ENCODE results near the gene C17orf67. TPM values are rescaled to one million over a fixed set of nuclear protein-coding genes. Genes with fewer than 3 reads are reported as not detected.
"Not testable (repeated sequence)": the region's sequence is repeated elsewhere in the genome, so short reads cannot be mapped to it uniquely, and the experiment has no call there.

The C17orf67 gene
- total RNA-seq, 2 donors from 2014 or later, result 2.1 to 2.7 TPM

GRCh38 chr17:56782338-56782737 lies 51.4 kb downstream of the C17orf67 start:
- intact Hi-C loops (cut with DNase I), result no loop called here
- DNase-seq (ENCODE audit: low spot score), result no peak

- intact Hi-C loops (cut with DNase I), result no loop called here
- no peak for DNase-seq (ENCODE audit: low spot score)
Measured at GRCh38 chr17:56781906-56782305, 51.8 kb downstream of the C17orf67 start.

- intact Hi-C loops (cut with DNase I), result no loop called here
- DNase-seq (ENCODE audit: low spot score), result peak; percentile 93
Measured at GRCh38 chr17:56779898-56780777, 53.6 kb downstream of the C17orf67 start.

- DNase-seq (ENCODE audit: low spot score), result no peak
- intact Hi-C loops (cut with DNase I), result no loop called here
Measured at GRCh38 chr17:56779322-56779721, 54.4 kb downstream of the C17orf67 start.

GRCh38 chr17:56778898-56779297 lies 54.8 kb downstream of the C17orf67 start:
- intact Hi-C loops (cut with DNase I), result no loop called here
- no peak for DNase-seq (ENCODE audit: low spot score)

- DNase-seq (ENCODE audit: low spot score), result no peak
- intact Hi-C loops (cut with DNase I), result no loop called here
Measured at GRCh38 chr17:56777859-56778258, 55.9 kb downstream of the C17orf67 start.

- intact Hi-C loops (cut with DNase I), result no loop called here
- DNase-seq (ENCODE audit: low spot score), result no peak
Measured at GRCh38 chr17:56774650-56775049, 59.1 kb downstream of the C17orf67 start.

- intact Hi-C loops (cut with DNase I), result no loop called here
- no peak for DNase-seq (ENCODE audit: low spot score)
Measured at GRCh38 chr17:56773124-56773523, 60.6 kb downstream of the C17orf67 start.

GRCh38 chr17:56772442-56772841 lies 61.3 kb downstream of the C17orf67 start:
- intact Hi-C loops (cut with DNase I), result no loop called here
- no peak for DNase-seq (ENCODE audit: low spot score)

GRCh38 chr17:56771975-56772374 lies 61.7 kb downstream of the C17orf67 start:
- no peak for DNase-seq (ENCODE audit: low spot score)
- intact Hi-C loops (cut with DNase I), result no loop called here

- DNase-seq (ENCODE audit: low spot score), result no peak
- intact Hi-C loops (cut with DNase I), result no loop called here
Measured at GRCh38 chr17:56771563-56771962, 62.2 kb downstream of the C17orf67 start.

GRCh38 chr17:56770427-56770826 lies 63.3 kb downstream of the C17orf67 start:
- no peak for DNase-seq (ENCODE audit: low spot score)
- intact Hi-C loops (cut with DNase I), result no loop called here

GRCh38 chr17:56765449-56765848 lies 68.3 kb downstream of the C17orf67 start:
- intact Hi-C loops (cut with DNase I), result no loop called here

GRCh38 chr17:56762988-56763387 lies 70.7 kb downstream of the C17orf67 start:
- DNase-seq (ENCODE audit: low spot score), result no peak
- intact Hi-C loops (cut with DNase I), result no loop called here

More at GRCh38 chr17:56765449-56765848, 68.3 kb downstream of the C17orf67 start:
- no peak for DNase-seq (ENCODE audit: low spot score)

GRCh38 chr17:56762144-56762543 lies 71.6 kb downstream of the C17orf67 start:
- no peak for DNase-seq (ENCODE audit: low spot score)
- intact Hi-C loops (cut with DNase I), result no loop called here

GRCh38 chr17:56761387-56761786 lies 72.3 kb downstream of the C17orf67 start:
- DNase-seq (ENCODE audit: low spot score), result no peak
- intact Hi-C loops (cut with DNase I), result no loop called here

GRCh38 chr17:56757611-56758010 lies 76.1 kb downstream of the C17orf67 start:
- DNase-seq (ENCODE audit: low spot score); intact Hi-C loops (cut with DNase I): not testable (repeated sequence)

GRCh38 chr17:56756536-56756935 lies 77.2 kb downstream of the C17orf67 start:
- intact Hi-C loops (cut with DNase I), result no loop called here
- no peak for DNase-seq (ENCODE audit: low spot score)

- no peak for DNase-seq (ENCODE audit: low spot score)
- intact Hi-C loops (cut with DNase I), result no loop called here
Measured at GRCh38 chr17:56755310-56755709, 78.4 kb downstream of the C17orf67 start.

- no peak for DNase-seq (ENCODE audit: low spot score)
- intact Hi-C loops (cut with DNase I), result no loop called here
Measured at GRCh38 chr17:56754523-56755208, 79.1 kb downstream of the C17orf67 start.

Data from posterior vena cava (tissue), 2 donors.